H1 (cell line): ENCODE data around the gene PLA2G4F.

Experiments used
- CBX8 ChIP-seq: fragments of 300-800, 300-1000 bp; sonication (generic); IDR thresholded peaks from 2 replicates; pipeline ENCODE4 v1.7.1; 2016; ENCODE audit warnings: low read depth, low read length, borderline replicate concordance
- GTF2F1 ChIP-seq: IDR thresholded peaks from 2 replicates; pipeline ENCODE4 v1.6.1; 2012; ENCODE audit warnings: low read depth, low read length, improper control_type of control experiment, borderline replicate concordance
- JUN ChIP-seq: IDR thresholded peaks from 2 replicates; pipeline ENCODE4 v1.6.1; 2011; ENCODE audit warnings: low read depth, mild to moderate bottlenecking, improper control_type of control experiment, low read length
- TF ChIP-seq, protein P1 (sequence below), 3 experiments: IDR thresholded peaks; 1 replicate in 2 of 3; 2 replicates in 1 of 3; pipeline versions ENCODE4 v1.5.1 to v1.6.1; 2011; ENCODE audit warnings: low read length in 3 of 3, mild to moderate bottlenecking in 3 of 3, inconsistent platforms in 2 of 3, low read depth in 1 of 3, moderate library complexity in 1 of 3; ENCODE audit not compliant: insufficient read depth in 1 of 3; ENCODE audit errors: control extremely low read depth in 1 of 3

DNA sequence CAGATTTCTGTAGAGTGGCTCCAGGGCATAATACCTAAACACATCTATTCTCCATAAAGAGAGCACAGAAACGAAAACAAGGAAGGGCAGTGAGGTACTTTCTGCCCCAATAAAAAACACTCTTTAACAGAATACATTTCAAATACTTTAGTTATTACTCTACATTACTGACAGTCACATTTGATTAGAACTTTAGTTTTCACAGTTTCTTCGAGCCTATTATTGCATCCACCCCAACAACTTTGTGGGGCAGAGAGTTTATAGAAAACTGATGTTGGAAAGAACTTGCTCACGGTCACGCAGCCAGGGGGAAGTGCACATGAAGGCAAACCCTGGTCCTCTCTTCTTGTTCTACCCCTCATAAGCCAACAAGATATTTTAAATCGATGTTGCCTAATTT is 42.7 kb upstream of the PLA2G4F start:
- TF ChIP-seq CBX8 (no peak), GTF2F1 (no peak), JUN (no peak)
- TF ChIP-seq, protein P1, sequence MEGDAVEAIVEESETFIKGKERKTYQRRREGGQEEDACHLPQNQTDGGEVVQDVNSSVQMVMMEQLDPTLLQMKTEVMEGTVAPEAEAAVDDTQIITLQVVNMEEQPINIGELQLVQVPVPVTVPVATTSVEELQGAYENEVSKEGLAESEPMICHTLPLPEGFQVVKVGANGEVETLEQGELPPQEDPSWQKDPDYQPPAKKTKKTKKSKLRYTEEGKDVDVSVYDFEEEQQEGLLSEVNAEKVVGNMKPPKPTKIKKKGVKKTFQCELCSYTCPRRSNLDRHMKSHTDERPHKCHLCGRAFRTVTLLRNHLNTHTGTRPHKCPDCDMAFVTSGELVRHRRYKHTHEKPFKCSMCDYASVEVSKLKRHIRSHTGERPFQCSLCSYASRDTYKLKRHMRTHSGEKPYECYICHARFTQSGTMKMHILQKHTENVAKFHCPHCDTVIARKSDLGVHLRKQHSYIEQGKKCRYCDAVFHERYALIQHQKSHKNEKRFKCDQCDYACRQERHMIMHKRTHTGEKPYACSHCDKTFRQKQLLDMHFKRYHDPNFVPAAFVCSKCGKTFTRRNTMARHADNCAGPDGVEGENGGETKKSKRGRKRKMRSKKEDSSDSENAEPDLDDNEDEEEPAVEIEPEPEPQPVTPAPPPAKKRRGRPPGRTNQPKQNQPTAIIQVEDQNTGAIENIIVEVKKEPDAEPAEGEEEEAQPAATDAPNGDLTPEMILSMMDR (IDR thresholded peaks at IDR 0.05; ENCODE audit: control extremely low read depth in 1 of 3, insufficient read depth in 1 of 3, low read depth in 1 of 3, low read length in 3 of 3) = no peak
